Skeletal muscle satellite cell (primary cell): Measurements from ENCODE around the gene CPXM1.

Experiments
- H3K27me3 ChIP-seq: 2 replicates; pipeline ENCODE4 v1.7.0; 2013; ENCODE audit warnings: low read length; ENCODE audit not compliant: control insufficient read depth, insufficient read depth
- H3K36me3 ChIP-seq: 2 replicates; pipeline ENCODE4 v1.7.0; 2013; ENCODE audit warnings: mild to moderate bottlenecking, control low read depth, low read length; ENCODE audit not compliant: insufficient read depth
- H3K4me1 ChIP-seq: 2 replicates; pipeline ENCODE4 v1.7.0; 2013; ENCODE audit warnings: low read length; ENCODE audit not compliant: control insufficient read depth, insufficient read depth
- H3K4me2 ChIP-seq: 2 replicates; pipeline ENCODE4 v1.7.0; 2013; ENCODE audit warnings: mild to moderate bottlenecking, low read length
- H3K4me3 ChIP-seq: 2 replicates; pipeline ENCODE4 v1.7.0; 2013; ENCODE audit warnings: low read length
- H3K9ac ChIP-seq: 2 replicates; pipeline ENCODE4 v1.7.0; 2013; ENCODE audit warnings: mild to moderate bottlenecking, low read depth, low read length, moderate library complexity
- H3K9me3 ChIP-seq: replicated peaks from 2 replicates; pipeline ENCODE4 v1.7.0; 2013; ENCODE audit warnings: mild to moderate bottlenecking, control low read depth, low read length

The CPXM1 gene

GRCh38 chr20:2798095-2798805 is 2.2 kb downstream of the CPXM1 start:
- Histone ChIP-seq H3K9ac (no peak overlapping the region), H3K4me1 (no peaks in the 10 kb centered on the region), H3K4me3 (no peak overlapping the region), H3K9me3 (peaks cover 7% of the 10 kb centered on the region), H3K4me2 (no peak overlapping the region), H3K36me3 (no peaks in the 10 kb centered on the region), H3K27me3 (peaks cover 83% of the 10 kb centered on the region)

- Histone ChIP-seq H3K9me3 (peaks cover 7% of the 10 kb centered on the region), H3K36me3 (no peaks in the 10 kb centered on the region), H3K9ac (no peak overlapping the region), H3K4me1 (no peaks in the 10 kb centered on the region), H3K4me2 (no peak overlapping the region), H3K4me3 (no peak overlapping the region), H3K27me3 (peaks cover 86% of the 10 kb centered on the region)
Observed at GRCh38 chr20:2797136-2797983, 3.1 kb downstream of the CPXM1 start.

- no peaks in the 10 kb centered on the region for H3K36me3 ChIP-seq
- H3K9me3 ChIP-seq: peaks cover 3% of the 10 kb centered on the region
- H3K4me2 ChIP-seq: no peak overlapping the region
- no peaks in the 10 kb centered on the region for H3K4me1 ChIP-seq
- H3K4me3 ChIP-seq: no peak overlapping the region
- H3K9ac ChIP-seq: no peak overlapping the region
- H3K27me3 ChIP-seq: peaks cover 87% of the 10 kb centered on the region
Observed at GRCh38 chr20:2796011-2796660, 4.3 kb downstream of the CPXM1 start.

GRCh38 chr20:2795451-2795850 is 5.0 kb downstream of the CPXM1 start:
- H3K9ac ChIP-seq: no peak overlapping the region
- no peak overlapping the region for H3K4me2 ChIP-seq
- H3K4me3 ChIP-seq: no peak overlapping the region
- no peaks in the 10 kb centered on the region for H3K9me3 ChIP-seq
- H3K4me1 ChIP-seq: no peaks in the 10 kb centered on the region
- H3K36me3 ChIP-seq: no peaks in the 10 kb centered on the region
- H3K27me3 ChIP-seq: peaks cover 86% of the 10 kb centered on the region

GRCh38 chr20:2794866-2795447 is 5.5 kb downstream of the CPXM1 start:
- H3K4me1 ChIP-seq: no peaks in the 10 kb centered on the region

GRCh38 chr20:2794202-2794748 is 6.2 kb downstream of the CPXM1 start:
- Histone ChIP-seq H3K4me3 (no peak overlapping the region), H3K36me3 (no peaks in the 10 kb centered on the region), H3K9ac (no peak overlapping the region), H3K27me3 (peaks cover 79% of the 10 kb centered on the region), H3K4me1 (no peaks in the 10 kb centered on the region), H3K4me2 (no peak overlapping the region), H3K9me3 (no peaks in the 10 kb centered on the region)

More at GRCh38 chr20:2794866-2795447, 5.5 kb downstream of the CPXM1 start:
- H3K4me2 ChIP-seq: no peak overlapping the region
- no peaks in the 10 kb centered on the region for H3K36me3 ChIP-seq
- H3K9me3 ChIP-seq: no peaks in the 10 kb centered on the region
- peaks cover 81% of the 10 kb centered on the region for H3K27me3 ChIP-seq
- H3K4me3 ChIP-seq: no peak overlapping the region
- H3K9ac ChIP-seq: no peak overlapping the region

- Histone ChIP-seq H3K36me3 (no peaks in the 10 kb centered on the region), H3K4me2 (no peak overlapping the region), H3K9me3 (no peaks in the 10 kb centered on the region), H3K4me1 (no peaks in the 10 kb centered on the region), H3K27me3 (peaks cover 77% of the 10 kb centered on the region), H3K9ac (no peak overlapping the region), H3K4me3 (no peak overlapping the region)
Observed at GRCh38 chr20:2793471-2793870, 7.0 kb downstream of the CPXM1 start.

- H3K36me3 ChIP-seq: no peaks in the 10 kb centered on the region
- no peak overlapping the region for H3K4me2 ChIP-seq
- H3K4me3 ChIP-seq: no peak overlapping the region
- no peaks in the 10 kb centered on the region for H3K9me3 ChIP-seq
- H3K9ac ChIP-seq: no peak overlapping the region
- no peaks in the 10 kb centered on the region for H3K4me1 ChIP-seq
- H3K27me3 ChIP-seq: peaks cover 62% of the 10 kb centered on the region
Observed at GRCh38 chr20:2783908-2784566, 16.4 kb downstream of the CPXM1 start.

- Histone ChIP-seq H3K4me2 (no peak overlapping the region), H3K9me3 (no peaks in the 10 kb centered on the region), H3K36me3 (no peaks in the 10 kb centered on the region), H3K4me3 (no peak overlapping the region), H3K4me1 (no peaks in the 10 kb centered on the region), H3K9ac (no peak overlapping the region), H3K27me3 (peaks cover 54% of the 10 kb centered on the region)
Observed at GRCh38 chr20:2780948-2781347, 19.5 kb downstream of the CPXM1 start.

GRCh38 chr20:2778602-2779321 is 21.7 kb downstream of the CPXM1 start:
- H3K27me3 ChIP-seq: peaks cover 47% of the 10 kb centered on the region
- H3K4me3 ChIP-seq: no peak overlapping the region
- no peaks in the 10 kb centered on the region for H3K36me3 ChIP-seq
- no peak overlapping the region for H3K9ac ChIP-seq
- no peaks in the 10 kb centered on the region for H3K9me3 ChIP-seq
- no peaks in the 10 kb centered on the region for H3K4me1 ChIP-seq
- H3K4me2 ChIP-seq: no peak overlapping the region
